Measurements from ENCODE around the gene CD6. TPM values are rescaled to one million over a fixed set of nuclear protein-coding genes. Genes with fewer than 3 reads are reported as not detected.

CD6 gene
- total RNA-seq, 4 donors from 2014 or later = 0.26 to 2.0 (median 0.91) TPM; not detected in 1

- Histone ChIP-seq H3K4me3 (no peak overlapping the region), H3K4me1 (peaks cover 0 to 21% of the 10 kb centered on the region in 2 donors), H3K9me3 (no peaks in the 10 kb centered on the region), H3K36me3 (no peaks in the 10 kb centered on the region), H3K27ac (no peak overlapping the region), H3K27me3 (no peaks in the 10 kb centered on the region)
- TF ChIP-seq CTCF (IDR thresholded peaks at IDR 0.05) (no peak), POLR2A (IDR thresholded peaks at IDR 0.05) (no peak)
- intact Hi-C loops (cut with DNase I; ENCODE audit: low total_unique reads) = no loop called here
- DNase-seq = no peak
These were observed 44.4 kb upstream of the CD6 start for GRCh38 chr11:60927061-60927592.

DNA sequence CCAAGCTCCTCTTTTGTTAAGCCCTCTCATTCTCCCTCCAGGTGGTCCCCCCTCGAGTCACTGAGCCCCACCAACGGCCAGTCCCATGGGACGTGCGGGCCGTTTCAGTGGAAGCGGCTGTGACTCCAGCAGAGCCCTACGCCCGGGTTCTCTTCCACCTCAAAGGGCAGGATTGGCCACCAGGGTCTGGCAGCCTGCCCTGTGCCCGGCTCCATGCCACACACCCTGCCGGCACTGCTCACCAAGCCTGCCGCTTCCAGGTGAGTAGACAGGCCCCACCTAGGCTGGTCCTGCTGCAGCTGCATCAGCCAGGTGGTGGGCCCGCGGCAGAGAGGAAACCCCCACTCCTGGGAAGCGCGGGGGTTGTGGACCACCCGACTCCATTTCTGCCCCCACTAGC, 43.9 kb upstream of the CD6 start:
- Histone ChIP-seq H3K4me3 (no peak overlapping the region), H3K27ac (no peak overlapping the region), H3K27me3 (no peaks in the 10 kb centered on the region), H3K4me1 (peaks cover 0 to 21% of the 10 kb centered on the region in 2 donors), H3K36me3 (no peaks in the 10 kb centered on the region), H3K9me3 (no peaks in the 10 kb centered on the region)
- no peak for DNase-seq
- intact Hi-C loops (cut with DNase I; ENCODE audit: low total_unique reads) = no loop called here
- no peak for TF ChIP-seq CTCF (IDR thresholded peaks at IDR 0.05)
- TF ChIP-seq POLR2A (IDR thresholded peaks at IDR 0.05) = no peak

DNA sequence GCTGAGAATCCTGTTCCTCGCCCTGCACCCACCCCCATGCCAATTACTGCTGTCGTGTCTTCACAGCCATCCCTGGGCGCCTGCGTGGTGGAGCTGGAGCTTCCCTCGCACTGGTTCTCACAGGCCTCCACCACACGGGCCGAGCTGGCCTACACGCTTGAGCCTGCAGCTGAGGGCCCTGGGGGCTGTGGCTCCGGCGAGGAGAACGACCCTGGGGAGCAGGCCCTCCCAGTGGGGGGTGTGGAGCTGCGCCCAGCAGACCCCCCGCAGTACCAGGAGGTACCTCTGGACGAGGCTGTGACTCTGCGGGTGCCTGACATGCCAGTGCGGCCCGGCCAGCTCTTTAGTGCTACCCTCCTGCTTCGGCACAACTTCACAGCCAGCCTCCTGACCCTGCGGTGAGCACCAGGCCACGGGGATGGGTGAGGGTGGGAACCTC, 42.9 kb upstream of the CD6 start:
- Histone ChIP-seq H3K36me3 (no peaks in the 10 kb centered on the region), H3K27ac (no peak overlapping the region), H3K27me3 (no peaks in the 10 kb centered on the region), H3K9me3 (no peaks in the 10 kb centered on the region), H3K4me3 (no peak overlapping the region), H3K4me1 (peaks cover 0 to 20% of the 10 kb centered on the region in 2 donors)
- no peak for DNase-seq
- TF ChIP-seq POLR2A (IDR thresholded peaks at IDR 0.05) = no peak
- TF ChIP-seq CTCF (IDR thresholded peaks at IDR 0.05) = no peak
- intact Hi-C loops (cut with DNase I; ENCODE audit: low total_unique reads) = no loop called here

GRCh38 chr11:60929764-60930163, 41.7 kb upstream of the CD6 start:
- Histone ChIP-seq H3K4me3 (no peak overlapping the region), H3K27ac (no peak overlapping the region), H3K9me3 (no peaks in the 10 kb centered on the region), H3K27me3 (no peaks in the 10 kb centered on the region), H3K36me3 (no peaks in the 10 kb centered on the region), H3K4me1 (peaks cover 0 to 9% of the 10 kb centered on the region in 2 donors)
- TF ChIP-seq CTCF (IDR thresholded peaks at IDR 0.05) (no peak), POLR2A (IDR thresholded peaks at IDR 0.05) (no peak)
- intact Hi-C loops (cut with DNase I; ENCODE audit: low total_unique reads) = no loop called here
- no peak for DNase-seq

DNA sequence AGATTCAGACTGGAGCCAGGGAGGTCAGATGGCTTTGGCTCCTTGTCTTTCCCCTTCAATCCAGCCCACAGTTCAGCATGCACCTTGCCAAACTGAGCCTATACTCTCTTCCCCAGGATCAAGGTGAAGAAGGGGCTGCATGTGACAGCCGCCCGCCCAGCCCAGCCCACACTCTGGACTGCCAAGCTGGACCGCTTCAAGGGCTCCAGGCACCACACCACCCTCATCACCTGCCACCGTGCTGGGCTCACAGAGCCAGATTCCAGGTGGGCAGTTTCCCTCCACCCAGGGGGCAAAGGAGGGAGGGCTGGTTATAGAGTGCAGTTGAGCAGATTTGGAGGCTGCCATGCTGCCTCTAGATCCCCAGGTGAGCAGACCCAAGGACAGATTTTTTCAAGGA, 41.1 kb upstream of the CD6 start:
- H3K9me3 ChIP-seq = no peaks in the 10 kb centered on the region
- H3K4me3 ChIP-seq = no peak overlapping the region
- no peak overlapping the region for H3K27ac ChIP-seq
- TF ChIP-seq POLR2A (IDR thresholded peaks at IDR 0.05) (no peak), CTCF (IDR thresholded peaks at IDR 0.05) (no peak)
- no peaks in the 10 kb centered on the region for H3K27me3 ChIP-seq
- H3K36me3 ChIP-seq = no peaks in the 10 kb centered on the region
- DNase-seq = no peak
- intact Hi-C loops (cut with DNase I; ENCODE audit: low total_unique reads) = no loop called here
- H3K4me1 ChIP-seq = peaks cover 0 to 3% of the 10 kb centered on the region in 2 donors
